Measurements from ENCODE around the gene TOP3B. TPM values are rescaled to one million over a fixed set of nuclear protein-coding genes. Genes with fewer than 3 reads are reported as not detected.

The TOP3B gene
- total and polyA plus RNA-seq, 9 of the 15 experiments (the other 6 are each of a cell fraction or from before 2014, with no cell fraction given) = 3.0 to 188 (median 112) TPM

- no peak for TF ChIP-seq HBP1 (CRISPR knock-in tag; IDR thresholded peaks at IDR 0.05)
- TF ChIP-seq GATA2 (CRISPR knock-in tag; IDR thresholded peaks at IDR 0.05) = peak; percentile 47; the same call in 1 of the 2 replicates
- no peak for TF ChIP-seq SMARCC2 (IDR thresholded peaks at IDR 0.05; ENCODE audit: low read depth)
- peak; percentile 56 for TF ChIP-seq NCOR1 (IDR thresholded peaks at IDR 0.05)
- TF ChIP-seq HINFP (tag; conservative IDR thresholded peaks at IDR 0.05; ENCODE audit: low read depth) = no peak
- 0 out of 2 replicates have a peak, but pooled peaks have one; percentile 44 for TF ChIP-seq NR4A1 (CRISPR knock-in tag; IDR thresholded peaks at IDR 0.05)
- TF ChIP-seq NR4A1 (tag; IDR thresholded peaks at IDR 0.05) = no peak
- TF ChIP-seq ZNF436 (CRISPR knock-in tag; IDR thresholded peaks at IDR 0.05) = 0 out of 2 replicates have a peak, but pooled peaks have one; percentile 25
- no peak for TF ChIP-seq REST (IDR thresholded peaks at IDR 0.05; ENCODE audit: borderline replicate concordance)
- TF ChIP-seq REST (CRISPR knock-in tag; IDR thresholded peaks at IDR 0.05; ENCODE audit: low read depth) = peak; percentile 69; the same call in 1 of the 2 replicates
- no peak for TF ChIP-seq ESRRA (IDR thresholded peaks at IDR 0.05; ENCODE audit: borderline replicate concordance, low read depth)
- TF ChIP-seq OTX1 (CRISPR knock-in tag; IDR thresholded peaks at IDR 0.05) = 0 out of 2 replicates have a peak, but pooled peaks have one; percentile 13
- TF ChIP-seq ELF4 (CRISPR knock-in tag; IDR thresholded peaks at IDR 0.05) = 0 out of 2 replicates have a peak, but pooled peaks have one; percentile 48
Measured at GRCh38 chr22:22018825-22019658, 36.5 kb upstream of the TOP3B start (continued).
